Mammary epithelial cell (primary cell): ENCODE measurements around the gene TCF4.

Experiments used
- CTCF ChIP-seq, 2 donors: IDR thresholded peaks in 1 of 2; conservative IDR thresholded peaks in 1 of 2; 2 replicates each; pipeline ENCODE4 v1.5.1; 2011 to 2012; ENCODE audit warnings: inconsistent platforms in 2 of 2, low read length in 2 of 2, mild to moderate bottlenecking in 2 of 2, control low read depth in 1 of 2, low read depth in 1 of 2; ENCODE audit not compliant: insufficient read depth in 1 of 2; ENCODE audit errors: extremely low read depth in 1 of 2
- EZH2 ChIP-seq: IDR thresholded peaks from 2 replicates; pipeline ENCODE4 v1.6.1; 2012; ENCODE audit warnings: low read length, inconsistent platforms, borderline replicate concordance

- TF ChIP-seq CTCF (conservative IDR thresholded peaks at IDR 0.05 in 1 of 2, IDR thresholded peaks at IDR 0.05 in 1 of 2; ENCODE audit: extremely low read depth in 1 of 2, insufficient read depth in 1 of 2, low read depth in 1 of 2, low read length in 2 of 2) (no peak), EZH2 (no peak)
Measured at GRCh38 chr18:55307505-55307904, 280.5 kb downstream of the TCF4 start.
